ENCODE measurements around the gene EMC9. TPM values are rescaled to one million over a fixed set of nuclear protein-coding genes. Genes with fewer than 3 reads are reported as not detected.

Gene EMC9
- total and polyA plus RNA-seq, 2 of the 8 experiments (the other 6 are each of a cell fraction or from before 2014, with no cell fraction given) = 38.4 to 47.2 TPM

DNA sequence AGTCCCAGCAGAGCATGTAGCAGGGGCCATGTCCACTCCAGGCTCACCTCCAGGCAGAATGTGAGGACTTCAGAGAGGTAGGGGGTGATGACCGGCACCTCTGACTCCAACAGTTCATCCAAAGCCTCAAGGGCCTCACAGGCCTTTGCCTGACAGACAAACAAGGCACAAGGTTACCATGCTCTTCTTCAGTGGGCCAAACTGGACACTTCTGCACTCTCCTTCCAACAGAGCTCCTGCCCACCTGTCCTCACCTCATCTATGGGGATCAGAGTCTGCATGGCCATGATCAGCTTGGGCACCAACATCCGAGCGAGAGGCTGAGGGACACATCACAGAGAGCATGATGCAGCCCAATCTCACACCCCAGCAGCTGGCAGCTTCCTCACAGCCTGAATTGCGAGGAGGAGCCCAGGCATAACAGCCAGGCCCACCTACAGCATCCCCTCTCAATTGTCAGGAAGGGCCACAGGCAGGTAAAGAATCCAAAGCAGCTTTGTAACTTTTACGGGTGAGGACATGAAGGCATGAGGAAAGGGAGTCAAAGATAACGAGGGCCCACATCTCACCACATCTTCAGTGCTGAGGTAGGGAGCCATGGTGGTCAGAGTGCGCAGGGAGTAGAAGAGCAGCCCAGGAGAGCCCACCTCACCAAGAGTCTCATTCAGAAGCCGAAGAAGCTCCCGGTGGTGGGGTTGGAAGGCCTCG lies 45.6 kb upstream of the EMC9 start (continued):
- TF ChIP-seq, protein P1, sequence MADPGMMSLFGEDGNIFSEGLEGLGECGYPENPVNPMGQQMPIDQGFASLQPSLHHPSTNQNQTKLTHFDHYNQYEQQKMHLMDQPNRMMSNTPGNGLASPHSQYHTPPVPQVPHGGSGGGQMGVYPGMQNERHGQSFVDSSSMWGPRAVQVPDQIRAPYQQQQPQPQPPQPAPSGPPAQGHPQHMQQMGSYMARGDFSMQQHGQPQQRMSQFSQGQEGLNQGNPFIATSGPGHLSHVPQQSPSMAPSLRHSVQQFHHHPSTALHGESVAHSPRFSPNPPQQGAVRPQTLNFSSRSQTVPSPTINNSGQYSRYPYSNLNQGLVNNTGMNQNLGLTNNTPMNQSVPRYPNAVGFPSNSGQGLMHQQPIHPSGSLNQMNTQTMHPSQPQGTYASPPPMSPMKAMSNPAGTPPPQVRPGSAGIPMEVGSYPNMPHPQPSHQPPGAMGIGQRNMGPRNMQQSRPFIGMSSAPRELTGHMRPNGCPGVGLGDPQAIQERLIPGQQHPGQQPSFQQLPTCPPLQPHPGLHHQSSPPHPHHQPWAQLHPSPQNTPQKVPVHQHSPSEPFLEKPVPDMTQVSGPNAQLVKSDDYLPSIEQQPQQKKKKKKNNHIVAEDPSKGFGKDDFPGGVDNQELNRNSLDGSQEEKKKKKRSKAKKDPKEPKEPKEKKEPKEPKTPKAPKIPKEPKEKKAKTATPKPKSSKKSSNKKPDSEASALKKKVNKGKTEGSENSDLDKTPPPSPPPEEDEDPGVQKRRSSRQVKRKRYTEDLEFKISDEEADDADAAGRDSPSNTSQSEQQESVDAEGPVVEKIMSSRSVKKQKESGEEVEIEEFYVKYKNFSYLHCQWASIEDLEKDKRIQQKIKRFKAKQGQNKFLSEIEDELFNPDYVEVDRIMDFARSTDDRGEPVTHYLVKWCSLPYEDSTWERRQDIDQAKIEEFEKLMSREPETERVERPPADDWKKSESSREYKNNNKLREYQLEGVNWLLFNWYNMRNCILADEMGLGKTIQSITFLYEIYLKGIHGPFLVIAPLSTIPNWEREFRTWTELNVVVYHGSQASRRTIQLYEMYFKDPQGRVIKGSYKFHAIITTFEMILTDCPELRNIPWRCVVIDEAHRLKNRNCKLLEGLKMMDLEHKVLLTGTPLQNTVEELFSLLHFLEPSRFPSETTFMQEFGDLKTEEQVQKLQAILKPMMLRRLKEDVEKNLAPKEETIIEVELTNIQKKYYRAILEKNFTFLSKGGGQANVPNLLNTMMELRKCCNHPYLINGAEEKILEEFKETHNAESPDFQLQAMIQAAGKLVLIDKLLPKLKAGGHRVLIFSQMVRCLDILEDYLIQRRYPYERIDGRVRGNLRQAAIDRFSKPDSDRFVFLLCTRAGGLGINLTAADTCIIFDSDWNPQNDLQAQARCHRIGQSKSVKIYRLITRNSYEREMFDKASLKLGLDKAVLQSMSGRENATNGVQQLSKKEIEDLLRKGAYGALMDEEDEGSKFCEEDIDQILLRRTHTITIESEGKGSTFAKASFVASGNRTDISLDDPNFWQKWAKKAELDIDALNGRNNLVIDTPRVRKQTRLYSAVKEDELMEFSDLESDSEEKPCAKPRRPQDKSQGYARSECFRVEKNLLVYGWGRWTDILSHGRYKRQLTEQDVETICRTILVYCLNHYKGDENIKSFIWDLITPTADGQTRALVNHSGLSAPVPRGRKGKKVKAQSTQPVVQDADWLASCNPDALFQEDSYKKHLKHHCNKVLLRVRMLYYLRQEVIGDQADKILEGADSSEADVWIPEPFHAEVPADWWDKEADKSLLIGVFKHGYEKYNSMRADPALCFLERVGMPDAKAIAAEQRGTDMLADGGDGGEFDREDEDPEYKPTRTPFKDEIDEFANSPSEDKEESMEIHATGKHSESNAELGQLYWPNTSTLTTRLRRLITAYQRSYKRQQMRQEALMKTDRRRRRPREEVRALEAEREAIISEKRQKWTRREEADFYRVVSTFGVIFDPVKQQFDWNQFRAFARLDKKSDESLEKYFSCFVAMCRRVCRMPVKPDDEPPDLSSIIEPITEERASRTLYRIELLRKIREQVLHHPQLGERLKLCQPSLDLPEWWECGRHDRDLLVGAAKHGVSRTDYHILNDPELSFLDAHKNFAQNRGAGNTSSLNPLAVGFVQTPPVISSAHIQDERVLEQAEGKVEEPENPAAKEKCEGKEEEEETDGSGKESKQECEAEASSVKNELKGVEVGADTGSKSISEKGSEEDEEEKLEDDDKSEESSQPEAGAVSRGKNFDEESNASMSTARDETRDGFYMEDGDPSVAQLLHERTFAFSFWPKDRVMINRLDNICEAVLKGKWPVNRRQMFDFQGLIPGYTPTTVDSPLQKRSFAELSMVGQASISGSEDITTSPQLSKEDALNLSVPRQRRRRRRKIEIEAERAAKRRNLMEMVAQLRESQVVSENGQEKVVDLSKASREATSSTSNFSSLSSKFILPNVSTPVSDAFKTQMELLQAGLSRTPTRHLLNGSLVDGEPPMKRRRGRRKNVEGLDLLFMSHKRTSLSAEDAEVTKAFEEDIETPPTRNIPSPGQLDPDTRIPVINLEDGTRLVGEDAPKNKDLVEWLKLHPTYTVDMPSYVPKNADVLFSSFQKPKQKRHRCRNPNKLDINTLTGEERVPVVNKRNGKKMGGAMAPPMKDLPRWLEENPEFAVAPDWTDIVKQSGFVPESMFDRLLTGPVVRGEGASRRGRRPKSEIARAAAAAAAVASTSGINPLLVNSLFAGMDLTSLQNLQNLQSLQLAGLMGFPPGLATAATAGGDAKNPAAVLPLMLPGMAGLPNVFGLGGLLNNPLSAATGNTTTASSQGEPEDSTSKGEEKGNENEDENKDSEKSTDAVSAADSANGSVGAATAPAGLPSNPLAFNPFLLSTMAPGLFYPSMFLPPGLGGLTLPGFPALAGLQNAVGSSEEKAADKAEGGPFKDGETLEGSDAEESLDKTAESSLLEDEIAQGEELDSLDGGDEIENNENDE (IDR thresholded peaks at IDR 0.05; ENCODE audit: insufficient replicate concordance, low read length) = no peak
- TF ChIP-seq BACH1 (IDR thresholded peaks at IDR 0.05; ENCODE audit: low read length) (no peak), RFX5 (IDR thresholded peaks at IDR 0.05; ENCODE audit: borderline replicate concordance, low read depth, low read length) (no peak), CHD2 (IDR thresholded peaks at IDR 0.05; ENCODE audit: low read length) (no peak), SP1 (IDR thresholded peaks at IDR 0.05; ENCODE audit: low read depth, low read length) (no peak), ATF3 (IDR thresholded peaks at IDR 0.05; ENCODE audit: insufficient read depth, low read depth, low read length) (no peak)

All from H1 (cell line).